ENCODE data around the gene GRAMD1B.

GRAMD1B gene

GRCh38 chr11:123584186-123584585, 154.1 kb downstream of the GRAMD1B start:
- H3K4me3 ChIP-seq (ENCODE audit: low read depth, low read length) = no peak overlapping the region
- no peaks in the 10 kb centered on the region for H3K36me3 ChIP-seq (ENCODE audit: control insufficient read depth, insufficient read depth, low read length)
- H3K27ac ChIP-seq (ENCODE audit: low read depth, low read length) = no peak overlapping the region
- H3K9ac ChIP-seq (ENCODE audit: low read length) = no peak overlapping the region
- peaks cover 9% of the 10 kb centered on the region; the same call in 1 of the 2 replicates for H3K27me3 ChIP-seq (ENCODE audit: control insufficient read depth, insufficient read depth, low read length)
- peaks cover 27% of the 10 kb centered on the region for H3K4me1 ChIP-seq (ENCODE audit: control insufficient read depth, insufficient read depth, low read length)
- no peaks in the 10 kb centered on the region; the same call in 1 of the 2 replicates for H3K9me3 ChIP-seq (ENCODE audit: control insufficient read depth, insufficient read depth, low read depth, low read length)

DNA sequence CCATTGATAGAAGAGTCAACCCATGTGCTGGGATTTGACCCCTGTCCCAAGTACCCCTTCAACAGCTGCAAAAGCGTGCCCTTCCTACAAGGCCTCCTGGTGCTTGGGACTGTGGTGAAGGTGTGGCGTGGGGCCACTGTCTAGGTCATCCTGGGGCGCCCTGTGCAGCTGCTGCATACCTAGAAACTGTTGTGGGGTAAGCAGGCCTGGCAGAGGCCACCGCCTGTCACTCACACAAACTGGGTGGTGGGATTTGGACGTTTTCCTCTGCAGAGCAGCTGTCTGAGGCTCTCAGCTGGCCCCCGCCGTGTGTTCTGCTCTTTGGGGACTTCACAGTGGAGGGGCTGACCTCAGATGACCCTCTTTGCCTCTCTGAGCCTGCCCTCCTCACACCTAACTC, 154.7 kb downstream of the GRAMD1B start:
- H3K27me3 ChIP-seq (ENCODE audit: control insufficient read depth, insufficient read depth, low read length) = peaks cover 9% of the 10 kb centered on the region; the same call in 1 of the 2 replicates
- no peak overlapping the region for H3K27ac ChIP-seq (ENCODE audit: low read depth, low read length)
- no peaks in the 10 kb centered on the region for H3K36me3 ChIP-seq (ENCODE audit: control insufficient read depth, insufficient read depth, low read length)
- H3K4me3 ChIP-seq (ENCODE audit: low read depth, low read length) = no peak overlapping the region
- peaks cover 27% of the 10 kb centered on the region for H3K4me1 ChIP-seq (ENCODE audit: control insufficient read depth, insufficient read depth, low read length)
- no peak overlapping the region for H3K9ac ChIP-seq (ENCODE audit: low read length)
- no peaks in the 10 kb centered on the region; the same call in 1 of the 2 replicates for H3K9me3 ChIP-seq (ENCODE audit: control insufficient read depth, insufficient read depth, low read depth, low read length)

GRCh38 chr11:123585206-123585605, 155.1 kb downstream of the GRAMD1B start:
- Histone ChIP-seq H3K27ac (ENCODE audit: low read depth, low read length) (no peak overlapping the region), H3K9me3 (ENCODE audit: control insufficient read depth, insufficient read depth, low read depth, low read length) (no peaks in the 10 kb centered on the region; the same call in 1 of the 2 replicates), H3K36me3 (ENCODE audit: control insufficient read depth, insufficient read depth, low read length) (no peaks in the 10 kb centered on the region), H3K27me3 (ENCODE audit: control insufficient read depth, insufficient read depth, low read length) (peaks cover 9% of the 10 kb centered on the region; the same call in 1 of the 2 replicates), H3K4me3 (ENCODE audit: low read depth, low read length) (no peak overlapping the region), H3K9ac (ENCODE audit: low read length) (no peak overlapping the region), H3K4me1 (ENCODE audit: control insufficient read depth, insufficient read depth, low read length) (peaks cover 27% of the 10 kb centered on the region)

DNA sequence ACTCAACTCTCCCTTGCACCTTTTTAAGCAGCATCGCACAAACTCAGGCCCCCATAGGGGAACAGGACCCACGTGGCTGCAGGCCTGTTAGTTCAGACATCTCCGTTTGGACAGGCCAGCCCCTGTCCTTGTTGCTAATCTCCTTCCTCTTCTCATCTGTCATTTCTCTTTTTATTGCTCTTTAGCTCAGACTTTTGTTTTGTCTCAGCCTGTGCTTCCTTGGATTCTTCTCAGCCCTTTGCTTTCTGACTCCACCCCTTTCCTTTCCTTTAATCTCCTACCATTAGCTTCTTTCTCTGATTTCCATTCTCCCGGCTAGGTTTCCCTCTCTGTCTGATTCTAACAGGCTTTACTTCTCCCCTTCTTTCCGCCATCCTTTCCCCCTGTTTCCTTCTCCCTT, 155.6 kb downstream of the GRAMD1B start:
- Histone ChIP-seq H3K4me1 (ENCODE audit: control insufficient read depth, insufficient read depth, low read length) (peaks cover 27% of the 10 kb centered on the region), H3K27ac (ENCODE audit: low read depth, low read length) (no peak overlapping the region), H3K9me3 (ENCODE audit: control insufficient read depth, insufficient read depth, low read depth, low read length) (no peaks in the 10 kb centered on the region; the same call in 1 of the 2 replicates), H3K27me3 (ENCODE audit: control insufficient read depth, insufficient read depth, low read length) (peaks cover 9% of the 10 kb centered on the region; the same call in 1 of the 2 replicates), H3K36me3 (ENCODE audit: control insufficient read depth, insufficient read depth, low read length) (no peaks in the 10 kb centered on the region), H3K4me3 (ENCODE audit: low read depth, low read length) (no peak overlapping the region), H3K9ac (ENCODE audit: low read length) (no peak overlapping the region)

DNA sequence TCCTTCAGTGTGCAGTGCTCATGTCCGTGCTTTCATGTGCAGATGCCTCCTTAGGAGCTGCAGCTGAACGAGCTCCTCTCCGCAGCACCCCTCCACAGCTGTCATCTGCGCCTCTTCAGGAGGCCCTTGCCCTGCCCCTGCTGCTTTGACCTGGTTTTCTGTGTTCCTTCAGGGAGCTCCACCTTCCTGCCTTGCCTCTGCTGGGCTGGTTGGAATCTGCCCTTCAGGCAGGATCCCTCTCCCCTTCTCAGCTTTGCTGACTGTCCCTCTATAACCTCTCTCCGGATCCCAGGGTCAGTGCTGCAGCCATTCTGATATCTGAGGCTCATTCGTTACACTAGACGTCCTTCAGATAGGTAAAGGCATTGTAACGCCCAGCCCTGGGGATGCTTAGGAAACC, 156.5 kb downstream of the GRAMD1B start:
- Histone ChIP-seq H3K4me1 (ENCODE audit: control insufficient read depth, insufficient read depth, low read length) (peaks cover 21% of the 10 kb centered on the region), H3K36me3 (ENCODE audit: control insufficient read depth, insufficient read depth, low read length) (0 out of 2 replicates have a peak, but pooled peaks cover 5% of the 10 kb centered on the region), H3K27ac (ENCODE audit: low read depth, low read length) (no peak overlapping the region), H3K9ac (ENCODE audit: low read length) (no peak overlapping the region), H3K4me3 (ENCODE audit: low read depth, low read length) (no peak overlapping the region), H3K27me3 (ENCODE audit: control insufficient read depth, insufficient read depth, low read length) (peaks cover 2% of the 10 kb centered on the region; the same call in 1 of the 2 replicates), H3K9me3 (ENCODE audit: control insufficient read depth, insufficient read depth, low read depth, low read length) (no peaks in the 10 kb centered on the region; the same call in 1 of the 2 replicates)

- no peak overlapping the region for H3K4me3 ChIP-seq (ENCODE audit: low read depth, low read length)
- 0 out of 2 replicates have a peak, but pooled peaks cover 5% of the 10 kb centered on the region for H3K36me3 ChIP-seq (ENCODE audit: control insufficient read depth, insufficient read depth, low read length)
- H3K27ac ChIP-seq (ENCODE audit: low read depth, low read length) = no peak overlapping the region
- no peak overlapping the region for H3K9ac ChIP-seq (ENCODE audit: low read length)
- peaks cover 21% of the 10 kb centered on the region for H3K4me1 ChIP-seq (ENCODE audit: control insufficient read depth, insufficient read depth, low read length)
- H3K27me3 ChIP-seq (ENCODE audit: control insufficient read depth, insufficient read depth, low read length) = no peaks in the 10 kb centered on the region
- H3K9me3 ChIP-seq (ENCODE audit: control insufficient read depth, insufficient read depth, low read depth, low read length) = no peaks in the 10 kb centered on the region; the same call in 1 of the 2 replicates
Observed at GRCh38 chr11:123587044-123587443, 157.0 kb downstream of the GRAMD1B start.

GRCh38 chr11:123587559-123587958, 157.5 kb downstream of the GRAMD1B start:
- no peak overlapping the region for H3K9ac ChIP-seq (ENCODE audit: low read length)
- peaks cover 21% of the 10 kb centered on the region for H3K4me1 ChIP-seq (ENCODE audit: control insufficient read depth, insufficient read depth, low read length)
- H3K27me3 ChIP-seq (ENCODE audit: control insufficient read depth, insufficient read depth, low read length) = no peaks in the 10 kb centered on the region
- no peak overlapping the region for H3K4me3 ChIP-seq (ENCODE audit: low read depth, low read length)
- H3K27ac ChIP-seq (ENCODE audit: low read depth, low read length) = no peak overlapping the region
- 0 out of 2 replicates have a peak, but pooled peaks cover 5% of the 10 kb centered on the region for H3K36me3 ChIP-seq (ENCODE audit: control insufficient read depth, insufficient read depth, low read length)
- H3K9me3 ChIP-seq (ENCODE audit: control insufficient read depth, insufficient read depth, low read depth, low read length) = no peaks in the 10 kb centered on the region; the same call in 1 of the 2 replicates

- H3K27ac ChIP-seq (ENCODE audit: low read depth, low read length) = no peak overlapping the region
Observed at GRCh38 chr11:123588117-123588863, 158.2 kb downstream of the GRAMD1B start.

DNA sequence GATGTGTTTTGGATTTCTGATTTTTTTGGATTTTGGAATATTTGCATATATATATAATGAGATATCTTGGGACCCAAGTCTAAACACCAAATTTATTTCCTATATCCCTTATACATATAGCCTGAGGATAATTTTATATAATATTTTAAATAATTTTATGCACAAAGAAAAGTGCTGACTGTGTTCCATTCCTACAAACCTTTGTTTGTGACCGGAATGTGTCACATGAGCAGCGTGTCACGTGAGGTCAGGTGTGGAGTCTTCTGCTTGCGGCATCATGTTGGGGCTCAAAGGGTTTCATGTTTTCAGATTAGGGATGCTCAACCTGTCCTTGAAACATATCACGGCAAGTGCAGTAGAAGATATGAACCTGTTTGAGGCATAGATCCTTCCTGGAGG, 158.8 kb downstream of the GRAMD1B start:
- Histone ChIP-seq H3K4me1 (ENCODE audit: control insufficient read depth, insufficient read depth, low read length) (peaks cover 22% of the 10 kb centered on the region), H3K9me3 (ENCODE audit: control insufficient read depth, insufficient read depth, low read depth, low read length) (no peaks in the 10 kb centered on the region), H3K4me3 (ENCODE audit: low read depth, low read length) (no peak overlapping the region), H3K27ac (ENCODE audit: low read depth, low read length) (no peak overlapping the region), H3K9ac (ENCODE audit: low read length) (no peak overlapping the region), H3K36me3 (ENCODE audit: control insufficient read depth, insufficient read depth, low read length) (0 out of 2 replicates have a peak, but pooled peaks cover 5% of the 10 kb centered on the region), H3K27me3 (ENCODE audit: control insufficient read depth, insufficient read depth, low read length) (no peaks in the 10 kb centered on the region)

More at GRCh38 chr11:123588117-123588863, 158.2 kb downstream of the GRAMD1B start:
- Histone ChIP-seq H3K36me3 (ENCODE audit: control insufficient read depth, insufficient read depth, low read length) (0 out of 2 replicates have a peak, but pooled peaks cover 5% of the 10 kb centered on the region), H3K27me3 (ENCODE audit: control insufficient read depth, insufficient read depth, low read length) (no peaks in the 10 kb centered on the region), H3K4me3 (ENCODE audit: low read depth, low read length) (no peak overlapping the region), H3K9ac (ENCODE audit: low read length) (no peak overlapping the region), H3K9me3 (ENCODE audit: control insufficient read depth, insufficient read depth, low read depth, low read length) (no peaks in the 10 kb centered on the region), H3K4me1 (ENCODE audit: control insufficient read depth, insufficient read depth, low read length) (peaks cover 21% of the 10 kb centered on the region)

- H3K9ac ChIP-seq (ENCODE audit: low read length) = no peak overlapping the region
- H3K9me3 ChIP-seq (ENCODE audit: control insufficient read depth, insufficient read depth, low read depth, low read length) = no peaks in the 10 kb centered on the region
- H3K4me3 ChIP-seq (ENCODE audit: low read depth, low read length) = no peak overlapping the region
- peaks cover 11% of the 10 kb centered on the region; the same call in 1 of the 2 replicates for H3K36me3 ChIP-seq (ENCODE audit: control insufficient read depth, insufficient read depth, low read length)
- H3K27ac ChIP-seq (ENCODE audit: low read depth, low read length) = no peak overlapping the region
- no peaks in the 10 kb centered on the region for H3K27me3 ChIP-seq (ENCODE audit: control insufficient read depth, insufficient read depth, low read length)
- H3K4me1 ChIP-seq (ENCODE audit: control insufficient read depth, insufficient read depth, low read length) = peaks cover 19% of the 10 kb centered on the region; the same call in 1 of the 2 replicates
Observed at GRCh38 chr11:123590296-123590912, 160.3 kb downstream of the GRAMD1B start.

DNA sequence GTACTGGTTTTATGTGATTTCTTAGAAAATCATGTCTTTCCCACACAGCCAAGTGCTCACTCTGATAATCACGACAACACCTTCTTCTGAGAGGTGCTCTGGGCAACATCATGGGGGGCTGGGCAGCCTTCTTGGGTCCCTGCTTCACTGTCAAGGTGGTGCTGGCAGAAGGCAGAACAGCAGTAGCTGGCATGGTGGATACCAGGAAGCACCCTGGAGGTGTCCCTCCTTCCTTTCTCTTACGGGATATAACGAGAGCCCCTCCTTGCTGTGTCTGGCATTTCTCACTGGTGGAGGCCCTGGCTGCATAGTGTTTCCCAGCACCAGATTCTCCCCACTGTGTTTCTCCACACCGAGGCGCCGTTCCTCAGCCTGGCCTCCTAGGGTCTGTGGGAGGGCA, 163.5 kb downstream of the GRAMD1B start:
- Histone ChIP-seq H3K4me3 (ENCODE audit: low read depth, low read length) (no peak overlapping the region), H3K36me3 (ENCODE audit: control insufficient read depth, insufficient read depth, low read length) (peaks cover 13% of the 10 kb centered on the region; the same call in 1 of the 2 replicates), H3K27ac (ENCODE audit: low read depth, low read length) (no peak overlapping the region), H3K27me3 (ENCODE audit: control insufficient read depth, insufficient read depth, low read length) (no peaks in the 10 kb centered on the region), H3K9me3 (ENCODE audit: control insufficient read depth, insufficient read depth, low read depth, low read length) (no peaks in the 10 kb centered on the region), H3K4me1 (ENCODE audit: control insufficient read depth, insufficient read depth, low read length) (peaks cover 6% of the 10 kb centered on the region; the same call in 1 of the 2 replicates), H3K9ac (ENCODE audit: low read length) (no peak overlapping the region)
